IPS-NIHi7 (cell line): ENCODE results near the gene FCRL5.

Experiments
- DNase-seq: peaks from one replicate; pipeline ENCODE4 v3.0.0; 2012; ENCODE audit warnings: mixed read lengths; ENCODE audit errors: extremely low spot score

FCRL5 gene

GRCh38 chr1:157523774-157524493 lies 28.4 kb downstream of the FCRL5 start:
- DNase-seq: no peak

DNA sequence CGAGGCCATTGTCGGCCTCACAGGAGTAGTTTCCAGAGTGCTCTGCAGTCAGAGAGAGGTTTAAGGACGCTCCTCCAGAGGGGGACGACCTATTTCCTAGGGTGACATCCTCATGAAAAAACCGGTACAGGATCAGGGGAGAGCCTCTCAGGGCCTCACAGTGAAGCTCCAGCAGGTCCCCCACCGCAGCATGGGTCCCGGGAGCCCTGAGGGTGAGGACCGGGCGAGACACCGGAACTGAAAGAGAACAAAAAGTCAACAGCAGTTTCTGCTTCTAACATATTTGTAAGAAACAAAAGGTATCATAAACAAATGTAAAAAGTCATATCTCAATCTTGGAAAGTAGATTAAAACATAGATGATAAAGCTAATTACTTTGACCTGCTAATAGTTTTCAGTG lies 31.3 kb downstream of the FCRL5 start:
- no peak for DNase-seq

GRCh38 chr1:157520386-157520935 lies 31.9 kb downstream of the FCRL5 start:
- DNase-seq: no peak

DNA sequence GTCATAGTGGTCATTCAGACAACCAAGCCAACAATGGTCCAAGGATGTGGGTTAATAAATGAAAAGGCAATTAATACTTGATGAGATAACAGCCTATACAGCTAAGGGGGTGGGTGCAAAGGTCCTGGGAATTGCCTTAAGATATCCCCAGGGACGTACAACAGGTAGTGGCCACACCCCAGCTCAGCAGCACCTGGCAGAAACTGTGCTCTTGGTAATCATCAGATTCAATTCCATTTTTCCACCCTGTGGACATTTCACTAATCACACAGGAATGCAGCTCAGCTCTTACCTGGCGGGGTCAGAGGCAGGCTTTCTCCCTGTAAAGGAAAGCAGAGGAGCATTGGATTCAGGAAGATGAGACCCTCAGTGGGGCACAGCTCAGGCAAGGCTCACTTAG lies 32.9 kb downstream of the FCRL5 start:
- no peak for DNase-seq

GRCh38 chr1:157517016-157517415 lies 35.3 kb downstream of the FCRL5 start:
- no peak for DNase-seq

DNA sequence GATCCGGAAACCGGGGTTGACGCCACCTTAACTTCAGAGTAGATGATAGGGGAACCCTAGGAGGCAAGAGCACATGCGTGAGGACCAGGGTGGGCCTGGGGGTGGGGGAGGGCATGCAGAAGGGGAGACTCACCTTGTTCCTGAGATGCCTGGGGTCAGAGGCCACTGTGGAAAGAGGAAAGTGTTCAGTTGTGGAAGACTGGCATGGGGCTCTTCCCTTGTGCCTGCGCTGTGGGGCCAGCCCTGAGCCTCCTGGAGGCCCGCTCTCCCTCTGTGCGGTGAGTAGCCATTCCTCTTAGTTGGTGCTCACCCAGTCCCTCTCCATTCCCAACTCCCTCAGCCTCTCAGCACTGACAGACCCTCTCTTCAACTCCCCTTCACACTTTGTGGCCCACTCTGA lies 36.6 kb downstream of the FCRL5 start:
- no peak for DNase-seq

DNA sequence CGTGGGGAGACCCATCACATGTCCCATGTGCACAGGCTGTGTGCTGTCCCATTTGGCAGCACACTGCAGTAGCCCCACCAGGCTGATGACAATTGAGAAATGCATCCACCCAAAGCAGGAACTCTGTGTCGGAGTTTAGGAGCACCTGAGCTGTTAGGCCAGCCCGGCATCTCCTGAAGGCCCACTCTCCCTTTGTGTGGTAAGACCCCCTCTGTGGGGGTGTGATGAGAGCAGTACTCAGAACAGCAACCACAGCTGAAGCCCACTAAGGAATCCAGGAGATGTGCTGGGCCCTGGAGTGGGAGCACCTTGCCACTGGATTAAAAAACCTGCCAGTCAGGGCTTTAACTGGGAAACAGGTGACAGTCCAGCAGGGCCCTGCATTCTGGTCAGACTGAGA lies 37.2 kb downstream of the FCRL5 start:
- no peak for DNase-seq

GRCh38 chr1:157512036-157512969 lies 40.0 kb downstream of the FCRL5 start:
- DNase-seq: no peak

GRCh38 chr1:157509546-157510232 lies 42.6 kb downstream of the FCRL5 start:
- no peak for DNase-seq

DNA sequence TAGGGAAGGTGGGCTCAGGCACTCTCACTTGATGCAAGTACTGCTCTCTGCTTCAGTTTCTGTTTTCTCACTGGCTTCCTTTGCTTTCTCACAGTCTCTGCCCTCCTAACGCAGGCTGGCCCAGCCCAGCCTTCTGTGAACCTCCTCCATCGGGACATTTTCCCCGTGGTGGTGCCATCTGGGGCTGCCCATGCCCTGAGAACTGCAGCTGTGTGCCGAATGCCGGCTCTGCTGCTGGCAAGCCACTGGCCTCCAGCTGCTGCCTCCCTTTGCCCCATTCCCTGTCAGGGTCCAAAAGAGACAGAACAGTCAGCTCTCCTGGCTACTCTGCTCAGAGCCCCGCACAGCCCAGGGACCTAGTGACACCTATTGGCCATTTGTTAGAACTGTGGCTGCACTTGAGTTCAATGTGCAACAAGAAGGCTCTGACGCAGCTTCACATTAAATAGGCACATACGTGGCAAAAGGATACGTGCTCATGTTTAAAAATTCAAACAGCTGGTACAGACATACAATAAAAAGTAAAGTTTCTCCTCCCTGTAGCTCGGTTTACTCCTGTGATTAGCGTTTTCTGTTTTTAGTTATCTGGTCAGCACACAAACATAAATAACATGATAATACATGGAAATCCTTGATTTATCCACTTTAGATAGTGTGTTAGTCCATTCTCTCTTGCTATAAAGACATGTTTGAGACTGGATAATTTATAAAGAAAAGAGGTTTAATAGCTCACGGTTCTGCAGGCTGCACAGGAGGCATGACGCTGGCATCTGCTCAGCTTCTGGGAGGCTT lies 46.6 kb downstream of the FCRL5 start:
- peak; percentile 80 for DNase-seq

- no peak for DNase-seq
Measured at GRCh38 chr1:157504646-157505045, 47.7 kb downstream of the FCRL5 start.

DNA sequence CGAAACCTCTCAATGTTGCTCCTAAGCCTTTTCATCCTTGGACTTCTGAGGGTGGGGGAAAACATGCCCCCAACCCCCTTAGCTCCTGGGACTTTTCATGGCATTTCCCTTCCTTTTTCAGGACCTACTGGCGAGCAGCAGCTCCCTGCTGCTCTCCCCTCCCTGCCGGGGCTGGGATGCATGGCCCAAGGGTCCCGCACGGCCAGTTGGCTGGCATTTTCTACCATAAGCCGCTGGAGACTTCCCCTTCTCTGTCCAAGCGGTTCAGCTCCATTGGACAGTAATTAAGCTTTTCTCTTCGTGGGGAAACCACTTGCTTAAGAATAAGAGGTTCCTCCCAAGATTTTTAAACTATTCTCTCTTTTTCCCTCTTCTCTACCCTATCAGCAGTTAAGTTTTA lies 52.8 kb downstream of the FCRL5 start:
- no peak for DNase-seq

DNA sequence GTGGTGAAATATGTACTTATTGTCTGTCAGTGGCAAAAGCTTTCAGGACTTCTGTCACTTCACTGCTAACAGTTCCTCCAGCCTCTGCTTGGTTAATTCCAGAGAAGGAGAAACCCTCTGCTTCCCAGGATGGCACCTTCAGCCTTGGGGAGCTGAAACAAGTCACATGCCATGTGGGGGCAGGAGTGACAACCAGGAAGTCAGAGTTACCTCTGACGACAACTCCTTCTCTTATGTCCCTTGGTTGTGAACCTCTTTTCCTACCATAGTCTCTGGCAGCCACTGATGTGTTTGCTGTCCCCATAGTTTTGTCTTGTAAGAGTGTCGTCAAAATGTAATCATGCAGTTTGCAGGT lies 53.6 kb downstream of the FCRL5 start:
- no peak for DNase-seq

- no peak for DNase-seq
Measured at GRCh38 chr1:157497987-157498735, 54.2 kb downstream of the FCRL5 start.

- DNase-seq: no peak
Measured at GRCh38 chr1:157497284-157497683, 55.0 kb downstream of the FCRL5 start.

DNA sequence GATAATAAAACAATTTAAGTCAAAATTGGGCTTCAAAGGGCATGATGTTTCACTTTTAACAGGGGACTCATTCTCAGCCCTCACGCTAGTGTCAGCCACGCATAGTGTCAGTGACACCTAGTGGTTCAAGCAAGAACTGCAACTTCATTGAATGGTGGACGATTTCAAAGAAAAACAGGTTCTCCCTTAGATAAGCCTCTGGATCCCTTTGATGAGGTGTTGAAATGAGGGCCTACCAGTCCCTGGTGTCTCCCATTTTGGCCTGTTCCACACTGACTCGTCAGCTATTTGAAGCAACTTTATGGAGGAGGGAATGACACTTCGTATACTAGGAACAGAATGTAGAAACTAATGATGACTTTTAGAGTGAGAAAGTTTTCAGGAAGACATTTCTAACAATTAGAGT lies 56.2 kb downstream of the FCRL5 start:
- peak; percentile 51 for DNase-seq

DNA sequence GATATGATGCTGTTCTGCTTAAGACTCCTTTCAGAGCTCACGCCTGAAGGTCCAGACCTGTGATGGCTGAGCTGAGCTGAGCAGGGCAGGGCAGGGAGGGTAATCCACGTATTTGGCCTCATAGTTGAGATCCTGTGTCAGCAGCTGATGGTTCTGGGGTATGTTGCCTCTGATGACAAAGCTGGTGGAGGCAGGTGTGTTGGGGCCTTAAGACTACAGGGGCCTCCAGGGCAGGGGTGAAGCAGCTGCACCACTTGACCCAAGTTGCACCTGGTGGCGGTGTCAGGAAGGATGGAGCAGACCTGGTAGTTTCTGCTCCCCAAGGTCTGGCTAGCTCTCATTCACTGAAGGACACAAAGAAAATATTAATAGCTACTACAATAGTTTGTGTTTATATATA lies 57.0 kb downstream of the FCRL5 start:
- no peak for DNase-seq

DNA sequence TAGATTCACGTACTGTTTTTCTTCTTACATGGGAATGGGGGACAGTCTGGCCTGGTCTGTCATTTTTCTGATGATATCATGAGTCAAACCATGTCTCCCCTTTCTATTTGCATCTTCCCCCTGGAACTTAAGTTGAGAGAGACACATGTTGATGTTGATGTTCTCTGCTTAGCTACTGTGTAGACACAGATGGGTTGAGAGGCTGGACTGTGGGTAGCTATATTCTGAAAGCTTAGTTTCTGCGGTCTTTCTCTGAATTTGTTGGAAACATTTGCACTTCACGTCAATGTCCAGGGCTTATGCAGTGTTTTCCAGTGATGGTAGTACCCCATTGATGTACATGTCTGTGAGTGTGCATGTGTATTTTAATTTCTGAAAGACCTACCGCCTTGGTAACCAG lies 58.2 kb downstream of the FCRL5 start:
- no peak for DNase-seq

GRCh38 chr1:157490467-157491165 lies 61.7 kb downstream of the FCRL5 start:
- DNase-seq: peak; percentile 71

- no peak for DNase-seq
Measured at GRCh38 chr1:157488156-157488555, 64.2 kb downstream of the FCRL5 start.
